ENCODE measurements around the gene HIPK2. TPM values are rescaled to one million over a fixed set of nuclear protein-coding genes. Genes with fewer than 3 reads are reported as not detected.

Gene HIPK2
- total and polyA plus RNA-seq, 2 experiments from 2014 or later: 18.2 to 22.9 TPM

GRCh38 chr7:139661043-139661440, 116.8 kb downstream of the HIPK2 start:
- 77% methylated on average over 2 of the region's 2 CpGs for WGBS (ENCODE audit: low lambda C conversion rate, missing lambda C conversion rate)
- peak overlapping the region; percentile 15 for H3K4me2 ChIP-seq
- H3K27me3 ChIP-seq: no peaks in the 10 kb centered on the region
- H3K9me3 ChIP-seq (ENCODE audit: low read depth): no peaks in the 10 kb centered on the region
- H3K79me2 ChIP-seq: peaks cover 85% of the 10 kb centered on the region
- H3K27ac ChIP-seq: peak overlapping the region; percentile 77
- no peak for DNase-seq (ENCODE audit: low spot score)
- no peaks in the 10 kb centered on the region for H3K36me3 ChIP-seq (replicated peaks; ENCODE audit: insufficient read depth, low read depth)
- no peak overlapping the region for H3K4me3 ChIP-seq
- H2AFZ ChIP-seq: no peak overlapping the region
- H4K20me1 ChIP-seq (ENCODE audit: insufficient read depth, poor library complexity, severe bottlenecking): peaks cover 8% of the 10 kb centered on the region
- no peaks in the 10 kb centered on the region for H3K9me2 ChIP-seq (replicated peaks; ENCODE audit: insufficient read depth)
- peaks cover 21% of the 10 kb centered on the region for H3K4me1 ChIP-seq (ENCODE audit: insufficient read depth)
- TF ChIP-seq EZH2 (IDR thresholded peaks at IDR 0.05; ENCODE audit: borderline replicate concordance) (no peak), CTCF (IDR thresholded peaks at IDR 0.05; ENCODE audit: poor library complexity) (no peak), EZH2phosphoT487 (IDR thresholded peaks at IDR 0.05; ENCODE audit: low read depth, severe bottlenecking, unreplicated experiment) (no peak)

DNA sequence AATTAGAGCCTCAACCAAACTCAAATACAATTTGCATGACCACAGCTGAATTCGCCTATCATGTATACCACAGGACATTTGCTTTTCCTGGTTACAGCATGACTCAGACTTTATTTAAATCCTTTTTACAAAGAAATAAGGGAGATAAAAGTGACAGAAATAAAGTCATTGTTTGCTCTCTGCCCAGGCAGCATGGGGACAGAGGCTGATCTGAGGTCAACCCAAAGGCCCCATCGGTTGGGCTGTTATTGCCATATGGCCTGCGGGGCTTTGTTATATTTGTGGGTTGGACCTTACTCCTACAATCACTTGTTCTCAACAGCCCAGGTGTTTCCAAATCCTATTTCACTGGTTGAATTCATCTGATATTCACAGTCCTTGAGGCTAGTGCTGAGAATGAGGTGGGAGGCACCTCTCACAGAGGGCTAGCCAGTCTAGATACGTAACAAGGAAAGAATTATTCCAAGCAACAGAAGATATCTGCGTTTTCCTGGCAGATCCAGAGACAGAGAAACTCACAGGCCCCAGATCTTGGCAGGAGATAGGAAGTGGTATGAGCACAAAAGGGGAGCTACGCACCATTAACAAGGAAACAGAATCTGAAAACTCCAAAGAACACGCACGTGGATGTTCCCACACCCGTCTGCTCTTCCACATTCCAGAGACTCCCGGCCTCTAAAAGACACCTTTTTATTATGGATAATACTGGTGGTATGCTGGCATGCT, 117.3 kb downstream of the HIPK2 start:
- Histone ChIP-seq H2AFZ (no peak overlapping the region), H3K4me3 (no peak overlapping the region), H4K20me1 (ENCODE audit: insufficient read depth, poor library complexity, severe bottlenecking) (peaks cover 8% of the 10 kb centered on the region), H3K4me1 (ENCODE audit: insufficient read depth) (peaks cover 21% of the 10 kb centered on the region), H3K27ac (peak overlapping the region; percentile 77), H3K4me2 (peak overlapping the region; percentile 15), H3K79me2 (peaks cover 82% of the 10 kb centered on the region), H3K9me3 (ENCODE audit: low read depth) (no peaks in the 10 kb centered on the region), H3K36me3 (replicated peaks; ENCODE audit: insufficient read depth, low read depth) (no peaks in the 10 kb centered on the region), H3K9me2 (replicated peaks; ENCODE audit: insufficient read depth) (no peaks in the 10 kb centered on the region), H3K27me3 (no peaks in the 10 kb centered on the region)
- 46% methylated on average over 10 of the region's 10 CpGs for WGBS (ENCODE audit: low lambda C conversion rate, missing lambda C conversion rate)
- DNase-seq (ENCODE audit: low spot score): peak; percentile 46
- TF ChIP-seq EZH2 (IDR thresholded peaks at IDR 0.05; ENCODE audit: borderline replicate concordance) (no peak), CTCF (IDR thresholded peaks at IDR 0.05; ENCODE audit: poor library complexity) (no peak), EZH2phosphoT487 (IDR thresholded peaks at IDR 0.05; ENCODE audit: low read depth, severe bottlenecking, unreplicated experiment) (no peak)

DNA sequence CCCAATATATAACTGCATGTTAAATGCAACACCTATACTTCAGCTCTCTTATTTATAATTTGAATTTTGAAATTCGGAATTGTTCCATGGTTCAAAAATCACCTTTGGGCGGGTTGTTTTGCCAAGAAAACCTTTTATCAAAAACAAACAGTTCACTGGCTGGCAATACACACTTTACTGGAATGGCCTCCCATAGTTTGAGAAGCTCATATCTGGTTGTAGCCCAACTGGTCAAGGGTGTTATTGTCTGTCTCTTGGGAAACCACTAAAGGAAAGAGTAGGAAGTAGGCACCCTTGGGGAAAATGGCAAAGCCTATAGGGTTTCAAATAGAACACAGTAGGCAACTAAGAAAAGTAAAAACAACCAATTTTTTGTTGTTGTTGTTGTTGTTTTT, 117.9 kb downstream of the HIPK2 start:
- no peak for TF ChIP-seq CTCF (IDR thresholded peaks at IDR 0.05; ENCODE audit: poor library complexity)
- no peak for TF ChIP-seq EZH2phosphoT487 (IDR thresholded peaks at IDR 0.05; ENCODE audit: low read depth, severe bottlenecking, unreplicated experiment)
- no peak for TF ChIP-seq EZH2 (IDR thresholded peaks at IDR 0.05; ENCODE audit: borderline replicate concordance)
- no peak for DNase-seq (ENCODE audit: low spot score)
- 88% methylated on average over 2 of the region's 2 CpGs for WGBS (ENCODE audit: low lambda C conversion rate, missing lambda C conversion rate)
- no peak overlapping the region for H3K4me3 ChIP-seq
- H3K9me3 ChIP-seq (ENCODE audit: low read depth): no peaks in the 10 kb centered on the region
- no peaks in the 10 kb centered on the region for H3K36me3 ChIP-seq (replicated peaks; ENCODE audit: insufficient read depth, low read depth)
- no peak overlapping the region for H3K4me2 ChIP-seq
- H3K79me2 ChIP-seq: peaks cover 79% of the 10 kb centered on the region
- H3K9me2 ChIP-seq (replicated peaks; ENCODE audit: insufficient read depth): no peaks in the 10 kb centered on the region
- no peak overlapping the region for H2AFZ ChIP-seq
- peaks cover 21% of the 10 kb centered on the region for H3K4me1 ChIP-seq (ENCODE audit: insufficient read depth)
- H3K27me3 ChIP-seq: no peaks in the 10 kb centered on the region
- peaks cover 8% of the 10 kb centered on the region for H4K20me1 ChIP-seq (ENCODE audit: insufficient read depth, poor library complexity, severe bottlenecking)
- peak overlapping the region; percentile 77 for H3K27ac ChIP-seq

All from hepatocyte (in vitro differentiated cells).